Gastrocnemius medialis (tissue), 4 donors: ENCODE results near the gene RGS21. TPM values are rescaled to one million over a fixed set of nuclear protein-coding genes. Genes with fewer than 3 reads are reported as not detected.

Experiments used
- ATAC-seq, 2 donors: fragments of 150-250 bp; one replicate each; pipeline ENCODE4 v1.9.1; 2016
- DNase-seq, 2 donors: peaks; one replicate each; pipeline ENCODE4 v3.0.0-alpha.2; 2019
- H3K27ac ChIP-seq, 4 donors: fragments of 200-600 bp; sonication (generic); 1 replicate in 1 of 4; 2 replicates in 3 of 4; pipeline ENCODE4 v1.5.1; 2016 to 2018; ENCODE audit warnings: mild to moderate bottlenecking in 2 of 4, moderate library complexity in 1 of 4
- H3K27me3 ChIP-seq, 3 donors: fragments of 200-600 bp; sonication (generic) in 2 of 3; 1 replicate in 1 of 3; 2 replicates in 2 of 3; pipeline versions ENCODE4 v1.5.1 to v1.6.0; 2016 to 2019; ENCODE audit warnings: mild to moderate bottlenecking in 1 of 3, moderate library complexity in 1 of 3
- H3K36me3 ChIP-seq, 2 donors: fragments of 200-600 bp; sonication (generic) in 1 of 2; one replicate each; pipeline ENCODE4 v1.5.1; 2017 to 2018
- H3K4me1 ChIP-seq, 2 donors: fragments of 200-600 bp; sonication (generic) in 1 of 2; one replicate each; pipeline ENCODE4 v1.5.1; 2016 to 2017; ENCODE audit warnings: mild to moderate bottlenecking in 2 of 2
- H3K4me3 ChIP-seq, 4 donors: fragments of 200-600 bp; sonication (generic) in 3 of 4; 1 replicate in 1 of 4; 2 replicates in 3 of 4; pipeline ENCODE4 v1.5.1; 2016 to 2019; ENCODE audit warnings: mild to moderate bottlenecking in 2 of 4
- H3K9me3 ChIP-seq, 3 donors: fragments of 200-600 bp; sonication (generic) in 2 of 3; 1 replicate in 1 of 3; 2 replicates in 2 of 3; pipeline ENCODE4 v1.5.1; 2016 to 2019
- POLR2A ChIP-seq, 2 donors: fragments of 450-650 bp; IDR thresholded peaks; one replicate each; pipeline ENCODE4 v1.6.1; 2017; ENCODE audit warnings: antibody characterized with exemption in 2 of 2, mild to moderate bottlenecking in 2 of 2, moderate library complexity in 2 of 2
- in situ Hi-C, 4 donors: fragments of 200-750 bp; cut with MboI; loops; one replicate each; pipeline versions ENCODE4 v1.15.0 to v1.8.0; 2017; ENCODE audit warnings: low sequenced_read_pairs in 4 of 4
- intact Hi-C: fragments of 100-400 bp; cut with DNase I; formaldehyde crosslinking; loops from one replicate; pipeline ENCODE4 v1.15.1; 2023; ENCODE audit warnings: low total_unique reads
- total RNA-seq, 4 donors: library from RNA; depleted of rRNA; stranded (reverse); fragments of >200 nt; gene quantifications; one replicate each; pipeline versions ENCODE4 v1.1.0 to v1.2.3, GENCODE V29; 2016
- TF ChIP-seq, protein P1 (sequence below), 5 experiments: fragments of 450-650 bp in 3 of 5; fragments of 200-600 bp in 2 of 5; sonication (generic) in 2 of 5; IDR thresholded peaks in 4 of 5; conservative IDR thresholded peaks in 1 of 5; 1 replicate in 4 of 5; 2 replicates in 1 of 5; pipeline ENCODE4 v1.5.1; 2016 to 2019; ENCODE audit warnings: antibody characterized with exemption in 5 of 5, mild to moderate bottlenecking in 3 of 5, moderate library complexity in 3 of 5

The RGS21 gene
- total RNA-seq, 4 donors from 2014 or later = not detected

DNA sequence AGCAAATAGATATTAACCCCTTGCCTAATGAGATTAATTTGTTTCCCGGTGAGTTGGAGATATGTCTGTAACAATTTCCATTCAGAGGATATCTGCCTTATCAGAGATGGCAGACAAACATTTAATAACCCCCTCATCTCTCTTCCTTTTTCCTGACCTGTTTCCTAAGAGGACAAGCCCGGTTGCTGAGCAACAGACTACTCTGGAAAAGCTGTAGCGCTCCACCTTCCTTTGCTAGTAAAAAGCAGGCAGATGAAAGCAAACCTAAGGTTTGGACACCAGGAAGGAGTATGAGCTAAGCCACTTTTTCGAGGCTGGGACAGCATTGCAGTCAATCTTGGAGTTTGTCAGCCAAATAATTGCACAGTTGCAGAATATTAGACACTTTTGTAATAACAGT is 82.4 kb downstream of the RGS21 start:
- H3K4me3 ChIP-seq = no peak overlapping the region
- intact Hi-C loops = no loop called here
- no peaks in the 10 kb centered on the region for H3K27me3 ChIP-seq
- ATAC-seq = no peak
- H3K27ac ChIP-seq = no peak overlapping the region
- no peak for TF ChIP-seq POLR2A (IDR thresholded peaks at IDR 0.05)
- TF ChIP-seq, protein P1, sequence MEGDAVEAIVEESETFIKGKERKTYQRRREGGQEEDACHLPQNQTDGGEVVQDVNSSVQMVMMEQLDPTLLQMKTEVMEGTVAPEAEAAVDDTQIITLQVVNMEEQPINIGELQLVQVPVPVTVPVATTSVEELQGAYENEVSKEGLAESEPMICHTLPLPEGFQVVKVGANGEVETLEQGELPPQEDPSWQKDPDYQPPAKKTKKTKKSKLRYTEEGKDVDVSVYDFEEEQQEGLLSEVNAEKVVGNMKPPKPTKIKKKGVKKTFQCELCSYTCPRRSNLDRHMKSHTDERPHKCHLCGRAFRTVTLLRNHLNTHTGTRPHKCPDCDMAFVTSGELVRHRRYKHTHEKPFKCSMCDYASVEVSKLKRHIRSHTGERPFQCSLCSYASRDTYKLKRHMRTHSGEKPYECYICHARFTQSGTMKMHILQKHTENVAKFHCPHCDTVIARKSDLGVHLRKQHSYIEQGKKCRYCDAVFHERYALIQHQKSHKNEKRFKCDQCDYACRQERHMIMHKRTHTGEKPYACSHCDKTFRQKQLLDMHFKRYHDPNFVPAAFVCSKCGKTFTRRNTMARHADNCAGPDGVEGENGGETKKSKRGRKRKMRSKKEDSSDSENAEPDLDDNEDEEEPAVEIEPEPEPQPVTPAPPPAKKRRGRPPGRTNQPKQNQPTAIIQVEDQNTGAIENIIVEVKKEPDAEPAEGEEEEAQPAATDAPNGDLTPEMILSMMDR (IDR thresholded peaks at IDR 0.05 in 4 of 5, conservative IDR thresholded peaks at IDR 0.05 in 1 of 5) = no peak
- no peaks in the 10 kb centered on the region for H3K36me3 ChIP-seq
- in situ Hi-C loops = no loop called here
- H3K9me3 ChIP-seq = no peaks in the 10 kb centered on the region
- DNase-seq = no peak
- H3K4me1 ChIP-seq = no peaks in the 10 kb centered on the region

DNA sequence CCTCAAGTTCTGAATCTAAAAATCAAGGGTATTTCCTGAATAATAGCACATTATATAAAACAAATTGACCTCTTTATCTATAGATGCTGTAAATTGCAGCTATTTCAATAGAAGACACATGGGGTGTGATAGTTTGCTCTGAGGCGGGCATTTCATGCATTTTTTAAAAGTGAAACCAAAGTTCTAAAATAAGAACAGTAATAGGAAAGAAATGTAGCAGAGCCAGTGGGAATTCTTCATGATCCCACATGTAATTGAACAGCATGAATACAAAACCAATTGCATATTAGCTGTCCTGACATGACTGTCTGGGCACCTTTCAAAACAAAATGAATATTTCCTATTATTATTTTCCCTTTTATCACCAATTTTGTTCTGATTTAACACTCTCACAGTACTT is 85.0 kb downstream of the RGS21 start:
- H3K27ac ChIP-seq = no peak overlapping the region
- no peaks in the 10 kb centered on the region for H3K27me3 ChIP-seq
- no peak for ATAC-seq
- H3K9me3 ChIP-seq = no peaks in the 10 kb centered on the region
- no peak overlapping the region for H3K4me3 ChIP-seq
- intact Hi-C loops = no loop called here
- H3K4me1 ChIP-seq = no peaks in the 10 kb centered on the region
- in situ Hi-C loops = no loop called here
- TF ChIP-seq POLR2A (IDR thresholded peaks at IDR 0.05) = no peak
- TF ChIP-seq, protein P1 (IDR thresholded peaks at IDR 0.05 in 4 of 5, conservative IDR thresholded peaks at IDR 0.05 in 1 of 5) = no peak
- H3K36me3 ChIP-seq = no peaks in the 10 kb centered on the region
- no peak for DNase-seq

DNA sequence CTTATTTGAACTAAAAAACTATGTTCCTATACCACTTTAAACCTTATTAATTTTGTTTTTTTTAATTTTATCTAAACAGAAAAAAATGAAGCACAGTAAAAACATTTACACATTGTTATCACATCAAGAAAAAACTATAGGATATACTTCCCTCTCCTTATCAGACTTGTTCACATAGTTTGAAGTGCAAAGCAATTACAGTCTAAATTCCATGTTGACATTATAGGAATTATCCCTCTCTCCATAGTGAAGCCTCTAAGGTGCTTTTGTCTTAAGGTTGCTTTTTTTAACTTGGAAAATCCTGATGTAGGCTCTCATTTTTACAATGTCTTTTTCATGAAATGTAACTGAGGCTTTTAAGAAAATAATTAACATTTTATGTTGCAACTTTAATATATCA is 85.8 kb downstream of the RGS21 start:
- intact Hi-C loops (no loop called here), in situ Hi-C loops (no loop called here)
- no peaks in the 10 kb centered on the region for H3K9me3 ChIP-seq
- no peaks in the 10 kb centered on the region for H3K27me3 ChIP-seq
- H3K36me3 ChIP-seq = no peaks in the 10 kb centered on the region
- DNase-seq (no peak), ATAC-seq (no peak)
- H3K27ac ChIP-seq = no peak overlapping the region
- H3K4me1 ChIP-seq = no peaks in the 10 kb centered on the region
- H3K4me3 ChIP-seq = no peak overlapping the region
- TF ChIP-seq, protein P1 (IDR thresholded peaks at IDR 0.05 in 4 of 5, conservative IDR thresholded peaks at IDR 0.05 in 1 of 5) = no peak
- no peak for TF ChIP-seq POLR2A (IDR thresholded peaks at IDR 0.05)

DNA sequence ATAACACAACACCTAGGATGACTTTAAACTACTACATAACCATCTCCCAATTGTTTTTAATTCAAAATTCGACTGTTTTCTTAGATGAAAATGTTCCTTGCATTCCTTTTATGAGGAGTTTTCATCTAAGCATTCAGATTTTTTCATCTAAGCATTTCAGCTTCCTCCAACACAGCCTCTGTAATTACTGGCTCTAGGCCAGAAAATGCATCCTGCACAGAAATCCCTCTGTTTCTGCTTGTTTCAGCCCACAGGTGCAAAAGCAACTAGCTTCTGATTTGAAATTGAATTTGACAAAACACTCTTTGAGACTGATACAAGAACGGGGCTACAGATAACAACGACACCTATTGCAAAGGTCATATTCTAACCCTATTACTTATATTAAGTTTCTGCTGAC is 90.4 kb downstream of the RGS21 start:
- no peak for ATAC-seq

More for the DNA sequence above, 90.4 kb downstream of the RGS21 start:
- H3K4me1 ChIP-seq = no peaks in the 10 kb centered on the region
- no peaks in the 10 kb centered on the region for H3K27me3 ChIP-seq
- DNase-seq = no peak
- no peaks in the 10 kb centered on the region for H3K36me3 ChIP-seq
- intact Hi-C loops (no loop called here), in situ Hi-C loops (no loop called here)
- no peak overlapping the region for H3K27ac ChIP-seq
- TF ChIP-seq, protein P1 (IDR thresholded peaks at IDR 0.05 in 4 of 5, conservative IDR thresholded peaks at IDR 0.05 in 1 of 5) = no peak
- no peak for TF ChIP-seq POLR2A (IDR thresholded peaks at IDR 0.05)
- no peaks in the 10 kb centered on the region for H3K9me3 ChIP-seq
- H3K4me3 ChIP-seq = no peak overlapping the region

Other genes with a start within 250 kb of the RGS21 start
- gene RGS18, start 158.5 kb upstream of the RGS21 start, total RNA-seq = 1 to 10 TPM in 1 of 4 donors, under 1 TPM in 1, not detected in 2; 0.78 to 1.0 TPM